Loucy (cell line): ENCODE measurements around the gene CCDC63.

ENCODE experiments used
- EZH2phosphoT487 ChIP-seq: fragments of 200-600 bp; IDR thresholded peaks from 2 replicates; pipeline ENCODE4 v1.6.1; 2018; ENCODE audit warnings: antibody characterized with exemption, mild to moderate bottlenecking, moderate library complexity, borderline replicate concordance
- TF ChIP-seq, protein P1 (sequence below): fragments of 200-600 bp; sonication (generic); conservative IDR thresholded peaks from 2 replicates; pipeline ENCODE4 v1.5.1; 2014; ENCODE audit warnings: mild to moderate bottlenecking, antibody characterized with exemption, low read length

DNA sequence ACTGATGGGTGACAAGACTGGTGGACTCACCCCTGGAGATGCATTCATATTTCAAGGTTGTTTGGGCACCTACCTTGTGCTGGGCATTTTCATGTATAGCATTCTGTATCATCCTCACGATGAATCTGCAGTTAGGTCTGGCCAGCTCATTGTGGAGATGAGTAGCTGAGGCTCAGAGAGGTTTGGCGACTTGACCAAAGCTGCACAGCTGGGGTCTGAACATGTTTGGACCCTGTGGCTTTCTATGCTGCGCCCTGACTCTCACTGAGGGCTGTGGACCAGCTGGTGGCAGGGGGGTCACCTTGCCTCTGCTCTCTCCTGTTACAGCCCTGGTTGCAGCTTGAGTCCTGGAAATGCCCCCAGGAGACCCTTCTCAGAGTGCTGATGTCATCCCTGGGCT is 24.9 kb upstream of the CCDC63 start:
- TF ChIP-seq, protein P1, sequence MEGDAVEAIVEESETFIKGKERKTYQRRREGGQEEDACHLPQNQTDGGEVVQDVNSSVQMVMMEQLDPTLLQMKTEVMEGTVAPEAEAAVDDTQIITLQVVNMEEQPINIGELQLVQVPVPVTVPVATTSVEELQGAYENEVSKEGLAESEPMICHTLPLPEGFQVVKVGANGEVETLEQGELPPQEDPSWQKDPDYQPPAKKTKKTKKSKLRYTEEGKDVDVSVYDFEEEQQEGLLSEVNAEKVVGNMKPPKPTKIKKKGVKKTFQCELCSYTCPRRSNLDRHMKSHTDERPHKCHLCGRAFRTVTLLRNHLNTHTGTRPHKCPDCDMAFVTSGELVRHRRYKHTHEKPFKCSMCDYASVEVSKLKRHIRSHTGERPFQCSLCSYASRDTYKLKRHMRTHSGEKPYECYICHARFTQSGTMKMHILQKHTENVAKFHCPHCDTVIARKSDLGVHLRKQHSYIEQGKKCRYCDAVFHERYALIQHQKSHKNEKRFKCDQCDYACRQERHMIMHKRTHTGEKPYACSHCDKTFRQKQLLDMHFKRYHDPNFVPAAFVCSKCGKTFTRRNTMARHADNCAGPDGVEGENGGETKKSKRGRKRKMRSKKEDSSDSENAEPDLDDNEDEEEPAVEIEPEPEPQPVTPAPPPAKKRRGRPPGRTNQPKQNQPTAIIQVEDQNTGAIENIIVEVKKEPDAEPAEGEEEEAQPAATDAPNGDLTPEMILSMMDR = no peak
- TF ChIP-seq EZH2phosphoT487 = no peak
